ENCODE data around the gene C9.

GRCh38 chr5:39413771-39414170 is 49.5 kb upstream of the C9 start:
- no peak for TF ChIP-seq EP300 (IDR thresholded peaks at IDR 0.05)
- no peak for TF ChIP-seq RNF2 (IDR thresholded peaks at IDR 0.05; ENCODE audit: borderline replicate concordance, low read depth)
- no peak for TF ChIP-seq CBX8 (IDR thresholded peaks at IDR 0.05)
- no peak for TF ChIP-seq CTCF (IDR thresholded peaks at IDR 0.05)
- TF ChIP-seq RAD21 (conservative IDR thresholded peaks at IDR 0.05 in 1 of 2, IDR thresholded peaks at IDR 0.05 in 1 of 2): no peak
- no peak for TF ChIP-seq MAX (IDR thresholded peaks at IDR 0.05)
- no peak for TF ChIP-seq RFX5 (IDR thresholded peaks at IDR 0.05)
- no peak for TF ChIP-seq HES2 (IDR thresholded peaks at IDR 0.05)

Data from A549 (cell line).